ACC112 (cell line): ENCODE results near the gene GRIK4.

Source experiments
- H2AFZ ChIP-seq: fragments of 200-600 bp; sonication (generic); one replicate; pipeline ENCODE4 v1.6.0; 2017; ENCODE audit warnings: antibody characterized with exemption, low read length; ENCODE audit not compliant: unreplicated experiment
- H3K27ac ChIP-seq: fragments of 200-600 bp; sonication (generic); 2 replicates; pipeline ENCODE4 v1.5.1; 2014; ENCODE audit warnings: low read depth, mild to moderate bottlenecking, antibody characterized with exemption, low read length, moderate library complexity
- H3K27me3 ChIP-seq: fragments of 200-600 bp; sonication (generic); 2 replicates; pipeline ENCODE4 v1.6.1; 2014; ENCODE audit warnings: mild to moderate bottlenecking, antibody characterized with exemption, low read length, moderate library complexity, mixed read lengths; ENCODE audit not compliant: insufficient read depth
- H3K36me3 ChIP-seq: fragments of 200-600 bp; sonication (generic); 2 replicates; pipeline ENCODE4 v1.6.1; 2016; ENCODE audit warnings: mild to moderate bottlenecking, antibody characterized with exemption, low read length, moderate library complexity, mixed read lengths; ENCODE audit not compliant: insufficient read depth
- H3K4me1 ChIP-seq: fragments of 200-600 bp; sonication (generic); one replicate; pipeline ENCODE4 v1.6.1; 2016; ENCODE audit warnings: low read length, mixed read lengths; ENCODE audit not compliant: insufficient read depth, unreplicated experiment, control insufficient read depth
- H3K4me3 ChIP-seq: fragments of 200-600 bp; sonication (generic); 2 replicates; pipeline ENCODE4 v1.5.1; 2014; ENCODE audit warnings: mild to moderate bottlenecking, low read depth, low read length
- H3K79me2 ChIP-seq: fragments of 200-600 bp; sonication (generic); one replicate; pipeline ENCODE4 v1.6.0; 2016; ENCODE audit warnings: low read length; ENCODE audit not compliant: control insufficient read depth, unreplicated experiment, insufficient read depth

The GRIK4 gene

GRCh38 chr11:120917559-120918239 is 406.2 kb downstream of the GRIK4 start:
- H3K27ac ChIP-seq, result no peak overlapping the region
- no peaks in the 10 kb centered on the region for H3K79me2 ChIP-seq
- H3K27me3 ChIP-seq, result peaks cover 80% of the 10 kb centered on the region
- H2AFZ ChIP-seq, result no peak overlapping the region
- H3K36me3 ChIP-seq, result no peaks in the 10 kb centered on the region
- H3K4me3 ChIP-seq, result no peak overlapping the region
- no peaks in the 10 kb centered on the region for H3K4me1 ChIP-seq

GRCh38 chr11:120918257-120918656 is 406.7 kb downstream of the GRIK4 start:
- no peaks in the 10 kb centered on the region for H3K79me2 ChIP-seq
- H3K36me3 ChIP-seq, result no peaks in the 10 kb centered on the region
- no peaks in the 10 kb centered on the region for H3K4me1 ChIP-seq
- H2AFZ ChIP-seq, result no peak overlapping the region
- no peak overlapping the region for H3K27ac ChIP-seq
- H3K27me3 ChIP-seq, result peaks cover 75% of the 10 kb centered on the region
- no peak overlapping the region for H3K4me3 ChIP-seq

- Histone ChIP-seq H3K27ac (no peak overlapping the region), H3K27me3 (peaks cover 67% of the 10 kb centered on the region), H3K36me3 (no peaks in the 10 kb centered on the region), H2AFZ (no peak overlapping the region), H3K79me2 (no peaks in the 10 kb centered on the region), H3K4me3 (no peak overlapping the region), H3K4me1 (no peaks in the 10 kb centered on the region)
Measured at GRCh38 chr11:120919045-120919444, 407.5 kb downstream of the GRIK4 start.

GRCh38 chr11:120919566-120919965 is 408.0 kb downstream of the GRIK4 start:
- H2AFZ ChIP-seq, result no peak overlapping the region
- no peak overlapping the region for H3K27ac ChIP-seq
- no peaks in the 10 kb centered on the region for H3K4me1 ChIP-seq
- no peaks in the 10 kb centered on the region for H3K79me2 ChIP-seq
- H3K36me3 ChIP-seq, result no peaks in the 10 kb centered on the region
- no peak overlapping the region for H3K4me3 ChIP-seq
- H3K27me3 ChIP-seq, result peaks cover 62% of the 10 kb centered on the region

- H3K4me3 ChIP-seq, result no peak overlapping the region
- no peak overlapping the region for H2AFZ ChIP-seq
- H3K4me1 ChIP-seq, result no peaks in the 10 kb centered on the region
- no peaks in the 10 kb centered on the region for H3K79me2 ChIP-seq
- peaks cover 21% of the 10 kb centered on the region; the same call in 1 of the 2 replicates for H3K27me3 ChIP-seq
- H3K27ac ChIP-seq, result no peak overlapping the region
- H3K36me3 ChIP-seq, result no peaks in the 10 kb centered on the region
Measured at GRCh38 chr11:120923866-120924508, 412.4 kb downstream of the GRIK4 start.

- H2AFZ ChIP-seq, result no peak overlapping the region
- no peak overlapping the region for H3K4me3 ChIP-seq
- no peaks in the 10 kb centered on the region for H3K4me1 ChIP-seq
- H3K27me3 ChIP-seq, result 0 out of 2 replicates have a peak, but pooled peaks cover 3% of the 10 kb centered on the region
- no peaks in the 10 kb centered on the region for H3K79me2 ChIP-seq
- no peaks in the 10 kb centered on the region for H3K36me3 ChIP-seq
- no peak overlapping the region for H3K27ac ChIP-seq
Measured at GRCh38 chr11:120925944-120926343, 414.4 kb downstream of the GRIK4 start.

- no peak overlapping the region for H3K4me3 ChIP-seq
- H3K79me2 ChIP-seq, result no peaks in the 10 kb centered on the region
- no peaks in the 10 kb centered on the region for H3K4me1 ChIP-seq
- no peak overlapping the region for H3K27ac ChIP-seq
- no peak overlapping the region for H2AFZ ChIP-seq
- H3K36me3 ChIP-seq, result no peaks in the 10 kb centered on the region
- H3K27me3 ChIP-seq, result 0 out of 2 replicates have a peak, but pooled peaks cover 4% of the 10 kb centered on the region
Measured at GRCh38 chr11:120928627-120929026, 417.1 kb downstream of the GRIK4 start.

- 0 out of 2 replicates have a peak, but pooled peaks cover 4% of the 10 kb centered on the region for H3K27me3 ChIP-seq
- no peaks in the 10 kb centered on the region for H3K4me1 ChIP-seq
- no peak overlapping the region for H3K4me3 ChIP-seq
- no peaks in the 10 kb centered on the region for H3K36me3 ChIP-seq
- no peak overlapping the region for H3K27ac ChIP-seq
- H2AFZ ChIP-seq, result no peak overlapping the region
- no peaks in the 10 kb centered on the region for H3K79me2 ChIP-seq
Measured at GRCh38 chr11:120929090-120929489, 417.5 kb downstream of the GRIK4 start.

- no peaks in the 10 kb centered on the region for H3K4me1 ChIP-seq
- no peak overlapping the region for H3K4me3 ChIP-seq
Measured at GRCh38 chr11:120929664-120930154, 418.2 kb downstream of the GRIK4 start.

GRCh38 chr11:120931057-120931779 is 419.7 kb downstream of the GRIK4 start:
- no peaks in the 10 kb centered on the region for H3K36me3 ChIP-seq
- no peak overlapping the region for H2AFZ ChIP-seq
- H3K27ac ChIP-seq, result no peak overlapping the region
- H3K4me1 ChIP-seq, result no peaks in the 10 kb centered on the region
- peaks cover 22% of the 10 kb centered on the region for H3K27me3 ChIP-seq
- no peak overlapping the region for H3K4me3 ChIP-seq
- no peaks in the 10 kb centered on the region for H3K79me2 ChIP-seq

More at GRCh38 chr11:120929664-120930154, 418.2 kb downstream of the GRIK4 start:
- Histone ChIP-seq H2AFZ (no peak overlapping the region), H3K27me3 (peaks cover 10% of the 10 kb centered on the region; the same call in 1 of the 2 replicates), H3K79me2 (no peaks in the 10 kb centered on the region), H3K27ac (no peak overlapping the region), H3K36me3 (no peaks in the 10 kb centered on the region)
